Keratinocyte (primary cell): Measurements from ENCODE around the gene ASB4. TPM values are rescaled to one million over a fixed set of nuclear protein-coding genes. Genes with fewer than 3 reads are reported as not detected.
"Not testable (repeated sequence)": the region's sequence is repeated elsewhere in the genome, so short reads cannot be mapped to it uniquely, and the experiment has no call there.

Experiments used
- DNase-seq: peaks from one replicate; pipeline ENCODE4 v3.0.0-alpha.2; 2011; ENCODE audit warnings: low read depth, missing footprints, low spot score
- FAIRE-seq: peaks from 2 replicates; lab custom pipeline; 2011; peaks lifted over from hg19 to GRCh38; lab: Jason Lieb, UNC
- H2AFZ ChIP-seq: 2 replicates; pipeline ENCODE4 v1.6.0; 2012; ENCODE audit warnings: low read length, control low read depth, inconsistent platforms; ENCODE audit not compliant: control insufficient read depth
- H3K27ac ChIP-seq: 2 replicates; pipeline ENCODE4 v1.5.1; 2011; ENCODE audit warnings: low read length; ENCODE audit not compliant: control insufficient read depth, insufficient read depth
- H3K27me3 ChIP-seq: 3 replicates; pipeline ENCODE4 v1.6.0; 2011; ENCODE audit warnings: low read length; ENCODE audit not compliant: control insufficient read depth, insufficient read depth; ENCODE audit errors: extremely low read depth
- H3K36me3 ChIP-seq, 2 experiments: 2 replicates in 1 of 2; 3 replicates in 1 of 2; pipeline ENCODE4 v1.5.1; 2011; ENCODE audit warnings: low read length in 2 of 2, mild to moderate bottlenecking in 1 of 2; ENCODE audit not compliant: control insufficient read depth in 2 of 2, insufficient read depth in 2 of 2; ENCODE audit errors: extremely low read depth in 1 of 2
- H3K4me1 ChIP-seq: 3 replicates; pipeline ENCODE4 v1.5.1; 2011; ENCODE audit warnings: low read length; ENCODE audit not compliant: control insufficient read depth, insufficient read depth; ENCODE audit errors: extremely low read depth
- H3K4me2 ChIP-seq: 3 replicates; pipeline ENCODE4 v1.6.0; 2011; ENCODE audit warnings: low read depth, low read length; ENCODE audit not compliant: control insufficient read depth, insufficient read depth; ENCODE audit errors: extremely low read depth
- H3K4me3 ChIP-seq, 3 experiments: fragments of 200-600 bp in 1 of 3; sonication (generic) in 1 of 3; 2 replicates in 2 of 3; 3 replicates in 1 of 3; pipeline ENCODE4 v1.5.1; 2011 to 2016; ENCODE audit warnings: low read length in 3 of 3, mild to moderate bottlenecking in 3 of 3, control low read depth in 2 of 3, inconsistent platforms in 1 of 3, low read depth in 1 of 3, mixed read lengths in 1 of 3, mixed run types in 1 of 3, moderate library complexity in 1 of 3; ENCODE audit not compliant: control insufficient read depth in 2 of 3, insufficient read depth in 2 of 3; ENCODE audit errors: extremely low read depth in 1 of 3
- H3K79me2 ChIP-seq: 2 replicates; pipeline ENCODE4 v1.6.0; 2012; ENCODE audit warnings: low read length; ENCODE audit not compliant: control insufficient read depth, insufficient read depth
- H3K9ac ChIP-seq: 3 replicates; pipeline ENCODE4 v1.6.0; 2011; ENCODE audit warnings: low read length; ENCODE audit not compliant: control insufficient read depth, insufficient read depth; ENCODE audit errors: extremely low read depth
- H3K9me1 ChIP-seq: 3 replicates; pipeline ENCODE4 v1.6.0; 2011; ENCODE audit warnings: low read length; ENCODE audit not compliant: control insufficient read depth, insufficient read depth; ENCODE audit errors: extremely low read depth
- H3K9me3 ChIP-seq: 2 replicates; pipeline ENCODE4 v1.5.1; 2012; ENCODE audit warnings: low read depth, low read length; ENCODE audit not compliant: control insufficient read depth
- H4K20me1 ChIP-seq: 3 replicates; pipeline ENCODE4 v1.6.0; 2011; ENCODE audit warnings: low read length; ENCODE audit not compliant: control insufficient read depth, insufficient read depth; ENCODE audit errors: extremely low read depth
- CTCF ChIP-seq, 3 experiments: IDR thresholded peaks in 1 of 3; conservative IDR thresholded peaks in 1 of 3; optimal IDR thresholded peaks in 1 of 3; 2 replicates in 2 of 3; 3 replicates in 1 of 3; pipeline versions ENCODE3 to v1.5.1; 2011; ENCODE audit warnings: low read length in 3 of 3, mild to moderate bottlenecking in 3 of 3, moderate library complexity in 2 of 3, control low read depth in 1 of 3, inconsistent platforms in 1 of 3; ENCODE audit not compliant: insufficient read depth in 2 of 3; ENCODE audit errors: extremely low read depth in 1 of 3
- EZH2 ChIP-seq: IDR thresholded peaks from one replicate; pipeline ENCODE4 v1.6.1; 2012; ENCODE audit warnings: inconsistent platforms, mild to moderate bottlenecking, low read length, moderate library complexity
- dilution Hi-C: fragments of 300-500 bp; cut with MboI; formaldehyde crosslinking; loops from one replicate; pipeline ENCODE4 v1.7.0; 2020; ENCODE audit warnings: low sequenced_read_pairs; ENCODE audit not compliant: extremely low pct_ligation_motif_present
- polyA plus RNA-seq, 5 experiments: library from polyadenylated mRNA; depleted of rRNA in 3 of 5; stranded (reverse) in 3 of 5; stranded (forward) in 1 of 5; unstranded in 1 of 5; fragments of >200 nt; gene quantifications; 1 replicate in 1 of 5; 2 replicates in 3 of 5; 3 replicates in 1 of 5; pipeline versions ENCODE4 v1.2.1 to v1.2.3, GENCODE V29; 2011 to 2012; ENCODE audit warnings: missing spikeins in 2 of 5, low read depth in 1 of 5, low replicate concordance in 1 of 5

ASB4 gene
- polyA plus RNA-seq, 1 donor (not counting 4 experiments of a cell fraction or from before 2014, with no cell fraction given): not detected

GRCh38 chr7:95454438-95455045, 31.2 kb upstream of the ASB4 start:
- DNase-seq: no peak
- no peak overlapping the region for H3K27ac ChIP-seq
- no peaks in the 10 kb centered on the region for H3K27me3 ChIP-seq
- no peak for FAIRE-seq
- H3K79me2 ChIP-seq: no peaks in the 10 kb centered on the region
- no peaks in the 10 kb centered on the region for H3K4me1 ChIP-seq
- no peak for TF ChIP-seq CTCF (optimal IDR thresholded peaks at IDR 0.05 in 1 of 3, IDR thresholded peaks at IDR 0.05 in 1 of 3, conservative IDR thresholded peaks at IDR 0.05 in 1 of 3; ENCODE audit: extremely low read depth in 1 of 3, insufficient read depth in 2 of 3, low read length in 3 of 3)
- TF ChIP-seq EZH2: no peak
- no peaks in the 10 kb centered on the region for H3K36me3 ChIP-seq
- H3K9me1 ChIP-seq: no peaks in the 10 kb centered on the region
- H3K4me2 ChIP-seq: no peak overlapping the region
- H3K9me3 ChIP-seq: no peaks in the 10 kb centered on the region
- no peak overlapping the region for H3K4me3 ChIP-seq
- no peak overlapping the region for H2AFZ ChIP-seq
- H3K9ac ChIP-seq: no peak overlapping the region
- no peaks in the 10 kb centered on the region for H4K20me1 ChIP-seq
- dilution Hi-C loops: no loop called here

DNA sequence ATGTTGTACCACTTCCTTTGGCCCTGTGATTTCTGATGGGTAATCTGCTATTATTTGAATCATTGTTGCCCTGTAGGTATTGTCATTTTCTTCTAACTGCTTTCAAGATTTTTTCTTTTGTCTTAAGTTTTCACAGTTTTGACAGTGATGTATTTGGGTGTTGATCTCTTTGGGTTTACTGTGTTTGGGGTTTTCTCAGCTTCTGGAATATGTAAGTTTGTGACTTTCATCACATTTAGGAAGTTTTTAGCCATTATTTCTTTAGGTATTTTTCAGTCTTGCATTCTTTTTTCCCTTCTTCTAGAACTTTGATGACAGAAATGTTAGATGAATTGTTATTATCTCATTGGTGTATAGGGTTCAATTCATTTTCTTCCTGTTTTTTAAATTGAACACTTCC, 27.8 kb upstream of the ASB4 start:
- Histone ChIP-seq H3K4me3 (no peak overlapping the region), H3K27ac (no peak overlapping the region), H3K4me2 (no peak overlapping the region), H3K36me3 (no peaks in the 10 kb centered on the region), H4K20me1 (no peaks in the 10 kb centered on the region), H3K9me3 (no peaks in the 10 kb centered on the region), H3K9ac (no peak overlapping the region), H3K9me1 (no peaks in the 10 kb centered on the region), H2AFZ (no peak overlapping the region), H3K4me1 (no peaks in the 10 kb centered on the region), H3K79me2 (no peaks in the 10 kb centered on the region), H3K27me3 (no peaks in the 10 kb centered on the region)
- dilution Hi-C loops: no loop called here
- TF ChIP-seq EZH2: no peak
- no peak for TF ChIP-seq CTCF (optimal IDR thresholded peaks at IDR 0.05 in 1 of 3, IDR thresholded peaks at IDR 0.05 in 1 of 3, conservative IDR thresholded peaks at IDR 0.05 in 1 of 3; ENCODE audit: extremely low read depth in 1 of 3, insufficient read depth in 2 of 3, low read length in 3 of 3)
- FAIRE-seq (no peak), DNase-seq (no peak)

GRCh38 chr7:95460653-95461052, 25.1 kb upstream of the ASB4 start:
- H3K9ac ChIP-seq, H3K79me2 ChIP-seq, H4K20me1 ChIP-seq, H3K27me3 ChIP-seq, dilution Hi-C loops, H3K9me3 ChIP-seq, H2AFZ ChIP-seq, H3K27ac ChIP-seq, H3K4me1 ChIP-seq, H3K4me3 ChIP-seq, H3K9me1 ChIP-seq, FAIRE-seq, DNase-seq, H3K4me2 ChIP-seq, H3K36me3 ChIP-seq: not testable (repeated sequence)
